Measurements from ENCODE around the gene ESR1.

DNA sequence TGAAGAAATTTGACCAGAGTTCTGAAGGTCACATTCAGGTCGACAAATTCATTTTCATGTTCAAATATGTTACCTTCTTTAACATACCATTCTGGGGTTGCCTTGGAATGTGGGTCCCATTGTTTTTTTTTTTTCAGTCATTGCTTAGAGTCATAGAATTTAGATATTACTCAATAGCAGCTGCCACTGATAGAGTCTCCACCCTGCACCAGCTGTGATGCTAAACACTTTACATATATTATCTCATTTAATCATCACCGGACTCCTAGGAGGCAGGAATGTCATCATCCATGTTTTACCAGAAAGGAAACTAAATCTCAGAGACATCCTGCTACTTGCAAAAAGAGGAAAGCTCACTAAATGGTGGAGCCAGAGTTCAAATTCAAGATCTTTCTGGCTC is 204.7 kb downstream of the ESR1 start:
- TF ChIP-seq, protein P1, sequence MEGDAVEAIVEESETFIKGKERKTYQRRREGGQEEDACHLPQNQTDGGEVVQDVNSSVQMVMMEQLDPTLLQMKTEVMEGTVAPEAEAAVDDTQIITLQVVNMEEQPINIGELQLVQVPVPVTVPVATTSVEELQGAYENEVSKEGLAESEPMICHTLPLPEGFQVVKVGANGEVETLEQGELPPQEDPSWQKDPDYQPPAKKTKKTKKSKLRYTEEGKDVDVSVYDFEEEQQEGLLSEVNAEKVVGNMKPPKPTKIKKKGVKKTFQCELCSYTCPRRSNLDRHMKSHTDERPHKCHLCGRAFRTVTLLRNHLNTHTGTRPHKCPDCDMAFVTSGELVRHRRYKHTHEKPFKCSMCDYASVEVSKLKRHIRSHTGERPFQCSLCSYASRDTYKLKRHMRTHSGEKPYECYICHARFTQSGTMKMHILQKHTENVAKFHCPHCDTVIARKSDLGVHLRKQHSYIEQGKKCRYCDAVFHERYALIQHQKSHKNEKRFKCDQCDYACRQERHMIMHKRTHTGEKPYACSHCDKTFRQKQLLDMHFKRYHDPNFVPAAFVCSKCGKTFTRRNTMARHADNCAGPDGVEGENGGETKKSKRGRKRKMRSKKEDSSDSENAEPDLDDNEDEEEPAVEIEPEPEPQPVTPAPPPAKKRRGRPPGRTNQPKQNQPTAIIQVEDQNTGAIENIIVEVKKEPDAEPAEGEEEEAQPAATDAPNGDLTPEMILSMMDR (conservative IDR thresholded peaks at IDR 0.05) = no peak
- TF ChIP-seq ZFX (IDR thresholded peaks at IDR 0.05) = no peak

Data from C4-2B (cell line).